ENCODE results near the gene FBRS. TPM values are rescaled to one million over a fixed set of nuclear protein-coding genes. Genes with fewer than 3 reads are reported as not detected.

FBRS gene
- polyA plus RNA-seq, 1 of the 3 experiments (the other 2 are of a cell fraction) = 11.5 TPM

- TF ChIP-seq REST (IDR thresholded peaks at IDR 0.05; ENCODE audit: low read depth, low read length) = no peak
- TF ChIP-seq TCF12 (IDR thresholded peaks at IDR 0.05) = no peak
- no peak; the same call in 1 of the 2 replicates for TF ChIP-seq CTCF (IDR thresholded peaks at IDR 0.05)
- no peak for TF ChIP-seq TAF1 (IDR thresholded peaks at IDR 0.05; ENCODE audit: borderline replicate concordance, low read depth, low read length)
- no peak for TF ChIP-seq FOSL2 (IDR thresholded peaks at IDR 0.05; ENCODE audit: borderline replicate concordance, low read depth)
Measured at GRCh38 chr16:30669903-30670824, 11.9 kb downstream of the FBRS start (continued).

GRCh38 chr16:30675143-30675542 is 16.9 kb downstream of the FBRS start:
- ChIA-PET CTCF (interaction anchor here (0.9 to 3.6 kb wide), 3 partner anchors 11 to 19 kb away, joined by 3 to 16 read pairs (median 4); no protein-coding TSS in a partner anchor), POLR2A (interaction anchor here (0.6 kb wide), 1 partner anchor 54 kb away, joined by 4 read pairs; no protein-coding TSS in a partner anchor)
- Histone ChIP-seq H3K27me3 (ENCODE audit: insufficient read depth) (no peaks in the 10 kb centered on the region), H2AFZ (ENCODE audit: low read depth) (no peak overlapping the region), H3K36me3 (replicated peaks in 1 of 2; ENCODE audit: control insufficient read depth in 1 of 2, insufficient read depth in 2 of 2, low read length in 1 of 2) (peaks cover 3 to 7% of the 10 kb centered on the region in 2 experiments), H3K9ac (no peak overlapping the region), H3K4me3 (ENCODE audit: low read depth in 2 of 2, low read length in 1 of 2) (no peak overlapping the region), H3K4me2 (no peak overlapping the region), H3K27ac (ENCODE audit: low read depth in 2 of 2, low read length in 1 of 2) (no peak overlapping the region), H3K79me2 (ENCODE audit: insufficient read depth) (no peaks in the 10 kb centered on the region), H3F3A (replicated peaks; ENCODE audit: insufficient read depth) (peaks cover 10% of the 10 kb centered on the region), H3K4me1 (ENCODE audit: control insufficient read depth in 1 of 2, insufficient read depth in 2 of 2, low read depth in 1 of 2, low read length in 1 of 2) (no peaks in the 10 kb centered on the region), H3K9me2 (no peaks in the 10 kb centered on the region), H4K20me1 (ENCODE audit: insufficient read depth) (no peaks in the 10 kb centered on the region), H3K9me3 (no peaks in the 10 kb centered on the region)
- 87% methylated on average over 9 of the region's 10 CpGs for WGBS (ENCODE audit: low lambda C conversion rate)
- DNase-seq = no peak
- TF ChIP-seq GATA2 (CRISPR knock-in tag; IDR thresholded peaks at IDR 0.05) = no peak
- TF ChIP-seq GABPA (IDR thresholded peaks at IDR 0.05; ENCODE audit: low read depth) = no peak
- no peak for TF ChIP-seq MAX (IDR thresholded peaks at IDR 0.05; ENCODE audit: low read depth)
- TF ChIP-seq EZH2phosphoT487 (IDR thresholded peaks at IDR 0.05; ENCODE audit: borderline replicate concordance, low read depth) = no peak
- no peak for TF ChIP-seq TCF12 (IDR thresholded peaks at IDR 0.05)
- TF ChIP-seq TEAD4 (IDR thresholded peaks at IDR 0.05; ENCODE audit: borderline replicate concordance, insufficient read depth) = no peak
- TF ChIP-seq YY1 (IDR thresholded peaks at IDR 0.05; ENCODE audit: low read depth) = no peak
- no peak for TF ChIP-seq SMC3 (IDR thresholded peaks at IDR 0.05; ENCODE audit: low read depth, low read length)
- TF ChIP-seq CHD2 (IDR thresholded peaks at IDR 0.05; ENCODE audit: low read length, partially characterized antibody) = no peak
- no peak for TF ChIP-seq TAF1 (IDR thresholded peaks at IDR 0.05; ENCODE audit: borderline replicate concordance, low read depth, low read length)
- TF ChIP-seq USF1 (IDR thresholded peaks at IDR 0.05; ENCODE audit: borderline replicate concordance, low read depth) = no peak
- no peak for TF ChIP-seq EP300 (IDR thresholded peaks at IDR 0.05; ENCODE audit: borderline replicate concordance in 1 of 2, low read depth in 1 of 2, low read length in 1 of 2)

Measured in SK-N-SH (cell line).